NB4 (cell line): ENCODE data around the gene CALML3.

Source experiments
- DNase-seq: peaks from one replicate; pipeline ENCODE4 v3.0.0; 2010; ENCODE audit warnings: low read depth
- H3K4me3 ChIP-seq: one replicate; pipeline ENCODE4 v1.5.1; 2011; ENCODE audit warnings: mild to moderate bottlenecking, low read depth, low read length, moderate library complexity
- MYC ChIP-seq: IDR thresholded peaks from 2 replicates; pipeline ENCODE4 v1.6.1; 2011; ENCODE audit warnings: low read depth, low read length
- POLR2A ChIP-seq: IDR thresholded peaks from 2 replicates; pipeline ENCODE4 v1.6.1; 2011; ENCODE audit warnings: mild to moderate bottlenecking; ENCODE audit not compliant: insufficient read length; ENCODE audit errors: extremely low read depth
- TF ChIP-seq, protein P1 (sequence below): IDR thresholded peaks from one replicate; pipeline ENCODE4 v1.5.1; 2012; ENCODE audit warnings: low read depth, low read length
- TF ChIP-seq, protein P2 (sequence below): IDR thresholded peaks from 2 replicates; pipeline ENCODE4 v1.6.1; 2011; ENCODE audit warnings: low read depth, low read length

Gene CALML3

DNA sequence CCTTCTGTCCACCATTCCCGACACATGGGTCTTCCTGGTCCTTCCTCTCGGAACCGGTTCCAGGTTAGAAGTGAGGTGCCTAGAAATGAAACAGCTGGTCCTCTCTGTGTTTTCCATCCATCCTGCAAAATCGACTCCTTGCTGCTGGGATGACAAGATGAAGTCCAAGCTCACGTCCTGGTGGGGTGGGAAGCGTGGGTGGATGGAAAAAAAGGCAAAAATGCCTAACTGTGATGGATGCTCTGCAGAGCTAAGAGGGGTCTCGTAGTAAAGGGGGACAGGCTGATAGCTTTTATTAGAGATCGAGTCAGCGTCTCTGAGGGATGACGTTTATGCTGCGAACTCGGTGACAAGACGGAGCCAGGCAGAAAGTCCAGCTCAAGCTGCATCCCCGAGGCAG is 39.5 kb upstream of the CALML3 start:
- no peak overlapping the region for H3K4me3 ChIP-seq
- TF ChIP-seq, protein P1, sequence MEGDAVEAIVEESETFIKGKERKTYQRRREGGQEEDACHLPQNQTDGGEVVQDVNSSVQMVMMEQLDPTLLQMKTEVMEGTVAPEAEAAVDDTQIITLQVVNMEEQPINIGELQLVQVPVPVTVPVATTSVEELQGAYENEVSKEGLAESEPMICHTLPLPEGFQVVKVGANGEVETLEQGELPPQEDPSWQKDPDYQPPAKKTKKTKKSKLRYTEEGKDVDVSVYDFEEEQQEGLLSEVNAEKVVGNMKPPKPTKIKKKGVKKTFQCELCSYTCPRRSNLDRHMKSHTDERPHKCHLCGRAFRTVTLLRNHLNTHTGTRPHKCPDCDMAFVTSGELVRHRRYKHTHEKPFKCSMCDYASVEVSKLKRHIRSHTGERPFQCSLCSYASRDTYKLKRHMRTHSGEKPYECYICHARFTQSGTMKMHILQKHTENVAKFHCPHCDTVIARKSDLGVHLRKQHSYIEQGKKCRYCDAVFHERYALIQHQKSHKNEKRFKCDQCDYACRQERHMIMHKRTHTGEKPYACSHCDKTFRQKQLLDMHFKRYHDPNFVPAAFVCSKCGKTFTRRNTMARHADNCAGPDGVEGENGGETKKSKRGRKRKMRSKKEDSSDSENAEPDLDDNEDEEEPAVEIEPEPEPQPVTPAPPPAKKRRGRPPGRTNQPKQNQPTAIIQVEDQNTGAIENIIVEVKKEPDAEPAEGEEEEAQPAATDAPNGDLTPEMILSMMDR, result no peak
- TF ChIP-seq MYC, result no peak
- TF ChIP-seq, protein P2, sequence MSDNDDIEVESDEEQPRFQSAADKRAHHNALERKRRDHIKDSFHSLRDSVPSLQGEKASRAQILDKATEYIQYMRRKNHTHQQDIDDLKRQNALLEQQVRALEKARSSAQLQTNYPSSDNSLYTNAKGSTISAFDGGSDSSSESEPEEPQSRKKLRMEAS, result no peak
- TF ChIP-seq POLR2A, result no peak
- DNase-seq, result no peak

DNA sequence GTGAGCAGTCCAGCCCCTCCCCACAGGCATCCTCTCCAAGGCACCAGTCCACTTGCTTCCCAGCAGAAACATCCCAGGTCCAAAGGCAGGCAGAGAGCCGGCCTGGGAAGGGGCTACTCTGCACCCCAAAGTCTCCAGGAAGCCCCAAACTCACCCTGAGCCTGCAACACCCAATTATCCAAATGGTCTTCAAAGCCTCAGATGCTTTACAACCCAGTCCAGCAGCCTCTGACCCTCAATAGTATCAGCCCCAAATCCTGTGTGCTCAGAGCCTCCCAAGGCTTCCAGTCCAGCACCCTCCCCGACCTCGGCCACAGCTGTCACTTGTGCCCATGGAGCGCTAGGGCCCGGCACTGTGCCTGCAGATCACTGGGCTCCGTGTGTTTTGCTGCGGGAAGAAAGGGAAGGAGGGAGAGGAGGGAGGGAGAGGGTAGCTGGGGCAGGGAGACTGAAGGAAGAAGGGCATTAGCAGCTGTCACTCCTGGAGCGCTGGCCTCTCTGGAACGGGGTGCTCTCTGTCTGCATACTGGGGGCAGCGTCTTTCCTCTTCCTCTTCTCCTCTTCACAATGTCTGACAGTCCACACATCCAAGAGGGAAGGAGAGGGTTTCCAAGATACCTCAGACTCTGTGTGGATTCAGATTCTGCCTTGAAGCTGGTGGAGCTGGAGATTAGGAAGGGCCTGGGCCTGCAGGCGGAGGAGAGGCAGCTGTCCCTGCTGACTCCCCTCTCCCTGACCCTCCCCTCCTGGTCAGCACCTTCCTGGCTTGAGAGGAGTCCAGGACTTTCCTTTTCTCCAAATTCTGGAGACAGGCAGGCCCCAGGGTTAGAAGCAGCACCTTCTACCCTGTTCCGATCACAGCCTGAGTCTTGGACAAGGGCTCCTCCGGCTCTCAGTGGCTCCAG is 38.6 kb upstream of the CALML3 start:
- DNase-seq, result no peak
- TF ChIP-seq, protein P2, result no peak
- no peak for TF ChIP-seq MYC
- TF ChIP-seq POLR2A, result no peak
- TF ChIP-seq, protein P1, result no peak
- no peak overlapping the region for H3K4me3 ChIP-seq

DNA sequence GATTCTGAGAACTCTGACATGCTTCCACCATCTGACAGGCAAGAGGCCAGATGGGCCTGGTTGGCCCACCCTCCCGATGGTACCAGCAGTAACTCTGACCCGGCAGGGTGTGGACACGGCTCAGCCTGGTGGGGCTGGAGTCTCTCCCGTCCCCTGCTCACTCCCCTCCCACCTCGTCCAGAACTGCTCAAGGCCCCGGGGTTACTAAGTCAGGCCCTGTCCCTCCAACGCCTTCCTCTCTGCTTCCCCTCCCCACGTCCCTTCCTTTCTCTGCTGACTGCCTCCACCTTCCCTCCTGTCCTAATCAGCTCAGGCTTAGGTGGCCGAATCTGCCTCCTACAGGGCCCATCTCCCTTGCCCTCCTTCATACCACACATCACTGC is 37.9 kb upstream of the CALML3 start:
- TF ChIP-seq, protein P1, result no peak
- no peak for TF ChIP-seq MYC
- TF ChIP-seq, protein P2, result no peak
- no peak for TF ChIP-seq POLR2A
- no peak overlapping the region for H3K4me3 ChIP-seq
- no peak for DNase-seq

DNA sequence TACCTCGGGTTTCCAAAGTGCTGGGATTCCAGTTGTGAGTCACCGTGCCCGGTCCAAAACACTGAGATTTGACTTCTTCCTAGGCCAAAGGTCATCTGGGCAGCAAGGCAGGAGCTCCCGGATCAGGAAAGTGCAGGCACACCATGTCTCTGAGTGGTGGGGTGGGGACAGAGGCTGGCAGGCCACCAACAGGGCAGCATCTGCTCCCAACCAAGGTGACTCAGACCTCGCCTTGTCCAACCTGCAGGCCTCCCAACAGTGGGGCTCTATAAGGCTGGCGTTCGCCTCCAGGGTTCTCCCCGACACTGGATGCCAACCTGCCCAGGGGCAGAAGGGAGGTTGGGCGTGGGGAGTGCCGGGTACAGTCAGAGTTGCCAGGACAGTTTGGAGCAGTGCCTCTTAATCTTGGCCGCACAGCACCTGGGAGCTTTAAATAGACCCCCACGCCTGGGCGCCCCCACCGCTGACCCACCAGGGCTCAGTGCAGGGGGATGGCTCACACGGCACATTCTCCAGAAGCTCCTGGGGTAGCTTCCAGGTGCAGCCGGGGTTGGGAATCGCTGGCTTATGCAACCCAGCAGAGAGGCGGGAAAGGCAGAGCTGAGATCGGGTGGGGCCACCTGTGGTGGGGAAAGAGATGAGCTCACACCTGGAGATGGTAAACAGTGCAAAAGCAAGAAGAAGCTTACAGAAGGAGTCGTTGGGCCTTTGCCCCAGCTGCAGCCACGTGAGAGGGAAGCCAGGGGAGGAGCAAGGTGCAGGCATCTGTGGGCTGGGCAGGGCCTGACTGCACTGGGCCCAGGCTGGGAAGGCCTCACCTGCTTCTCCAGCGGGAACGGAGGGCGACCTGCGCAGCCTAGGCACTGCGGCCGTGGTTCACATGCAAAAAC is 36.2 kb upstream of the CALML3 start:
- TF ChIP-seq MYC, result no peak
- TF ChIP-seq, protein P2, result no peak
- TF ChIP-seq, protein P1, result no peak
- TF ChIP-seq POLR2A, result no peak
- DNase-seq, result no peak
- no peak overlapping the region for H3K4me3 ChIP-seq

DNA sequence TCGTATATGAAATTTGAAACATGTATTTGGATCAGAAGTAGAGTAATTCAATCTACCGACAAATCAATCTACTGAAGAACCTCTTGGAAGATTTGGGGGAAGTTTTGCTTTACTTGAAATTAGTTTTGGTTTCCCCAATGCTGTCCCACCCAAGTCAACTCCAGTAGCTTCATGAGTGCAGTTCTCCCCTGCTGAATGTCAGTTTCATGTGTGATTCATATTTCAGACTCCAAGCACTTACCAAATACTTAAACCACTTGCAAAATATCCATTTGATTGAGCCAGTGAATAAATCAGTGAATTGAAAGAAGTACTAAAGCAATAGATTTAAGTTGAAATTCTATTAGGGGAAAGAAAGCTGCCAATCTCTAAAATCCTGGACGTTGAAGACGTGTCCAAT is 34.7 kb upstream of the CALML3 start:
- no peak for DNase-seq
- TF ChIP-seq, protein P2, result no peak
- TF ChIP-seq, protein P1, result no peak
- TF ChIP-seq MYC (no peak), POLR2A (no peak)
- H3K4me3 ChIP-seq, result no peak overlapping the region
